ENCODE data around the gene DTX3L. TPM values are rescaled to one million over a fixed set of nuclear protein-coding genes. Genes with fewer than 3 reads are reported as not detected.

The DTX3L gene
- total and polyA plus RNA-seq, 10 of the 15 experiments (the other 5 are each of a cell fraction or from before 2014, with no cell fraction given), result 9.9 to 41.4 (median 21.7) TPM

- no peak for TF ChIP-seq ZNF274 (IDR thresholded peaks at IDR 0.05; ENCODE audit: insufficient read depth, insufficient read length)
- no peak for TF ChIP-seq SP1 (IDR thresholded peaks at IDR 0.05; ENCODE audit: low read depth, low read length)
- TF ChIP-seq KLF5 (IDR thresholded peaks at IDR 0.05; ENCODE audit: partially characterized antibody), result no peak
- TF ChIP-seq YBX1 (IDR thresholded peaks at IDR 0.05), result no peak
- no peak for TF ChIP-seq CHD1 (IDR thresholded peaks at IDR 0.05; ENCODE audit: low read depth, low read length)
- TF ChIP-seq KDM1A (IDR thresholded peaks at IDR 0.05; ENCODE audit: borderline replicate concordance), result no peak
- TF ChIP-seq IKZF1 (conservative IDR thresholded peaks at IDR 0.05), result peak; percentile 97
- 0 out of 2 replicates have a peak, but pooled peaks have one; percentile 46 for TF ChIP-seq NBN (IDR thresholded peaks at IDR 0.05)
- 0 out of 2 replicates have a peak, but pooled peaks have one; percentile 52 for TF ChIP-seq IRF4 (IDR thresholded peaks at IDR 0.05; ENCODE audit: low read depth, low read length)
- TF ChIP-seq NFYB (IDR thresholded peaks at IDR 0.05; ENCODE audit: insufficient read depth, low read depth, low read length), result no peak
- TF ChIP-seq GATAD2B (conservative IDR thresholded peaks at IDR 0.05; ENCODE audit: low read depth), result peak; percentile 99
- TF ChIP-seq, protein P1, sequence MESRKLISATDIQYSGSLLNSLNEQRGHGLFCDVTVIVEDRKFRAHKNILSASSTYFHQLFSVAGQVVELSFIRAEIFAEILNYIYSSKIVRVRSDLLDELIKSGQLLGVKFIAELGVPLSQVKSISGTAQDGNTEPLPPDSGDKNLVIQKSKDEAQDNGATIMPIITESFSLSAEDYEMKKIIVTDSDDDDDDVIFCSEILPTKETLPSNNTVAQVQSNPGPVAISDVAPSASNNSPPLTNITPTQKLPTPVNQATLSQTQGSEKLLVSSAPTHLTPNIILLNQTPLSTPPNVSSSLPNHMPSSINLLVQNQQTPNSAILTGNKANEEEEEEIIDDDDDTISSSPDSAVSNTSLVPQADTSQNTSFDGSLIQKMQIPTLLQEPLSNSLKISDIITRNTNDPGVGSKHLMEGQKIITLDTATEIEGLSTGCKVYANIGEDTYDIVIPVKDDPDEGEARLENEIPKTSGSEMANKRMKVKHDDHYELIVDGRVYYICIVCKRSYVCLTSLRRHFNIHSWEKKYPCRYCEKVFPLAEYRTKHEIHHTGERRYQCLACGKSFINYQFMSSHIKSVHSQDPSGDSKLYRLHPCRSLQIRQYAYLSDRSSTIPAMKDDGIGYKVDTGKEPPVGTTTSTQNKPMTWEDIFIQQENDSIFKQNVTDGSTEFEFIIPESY (IDR thresholded peaks at IDR 0.05), result no peak
- no peak for TF ChIP-seq EP300 (IDR thresholded peaks at IDR 0.05; ENCODE audit: borderline replicate concordance in 1 of 2, control insufficient read depth in 1 of 2, low read depth in 2 of 2, low read length in 2 of 2)
- TF ChIP-seq, protein P2, sequence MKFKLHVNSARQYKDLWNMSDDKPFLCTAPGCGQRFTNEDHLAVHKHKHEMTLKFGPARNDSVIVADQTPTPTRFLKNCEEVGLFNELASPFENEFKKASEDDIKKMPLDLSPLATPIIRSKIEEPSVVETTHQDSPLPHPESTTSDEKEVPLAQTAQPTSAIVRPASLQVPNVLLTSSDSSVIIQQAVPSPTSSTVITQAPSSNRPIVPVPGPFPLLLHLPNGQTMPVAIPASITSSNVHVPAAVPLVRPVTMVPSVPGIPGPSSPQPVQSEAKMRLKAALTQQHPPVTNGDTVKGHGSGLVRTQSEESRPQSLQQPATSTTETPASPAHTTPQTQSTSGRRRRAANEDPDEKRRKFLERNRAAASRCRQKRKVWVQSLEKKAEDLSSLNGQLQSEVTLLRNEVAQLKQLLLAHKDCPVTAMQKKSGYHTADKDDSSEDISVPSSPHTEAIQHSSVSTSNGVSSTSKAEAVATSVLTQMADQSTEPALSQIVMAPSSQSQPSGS (IDR thresholded peaks at IDR 0.05; ENCODE audit: low read length), result no peak
- TF ChIP-seq, protein P3, sequence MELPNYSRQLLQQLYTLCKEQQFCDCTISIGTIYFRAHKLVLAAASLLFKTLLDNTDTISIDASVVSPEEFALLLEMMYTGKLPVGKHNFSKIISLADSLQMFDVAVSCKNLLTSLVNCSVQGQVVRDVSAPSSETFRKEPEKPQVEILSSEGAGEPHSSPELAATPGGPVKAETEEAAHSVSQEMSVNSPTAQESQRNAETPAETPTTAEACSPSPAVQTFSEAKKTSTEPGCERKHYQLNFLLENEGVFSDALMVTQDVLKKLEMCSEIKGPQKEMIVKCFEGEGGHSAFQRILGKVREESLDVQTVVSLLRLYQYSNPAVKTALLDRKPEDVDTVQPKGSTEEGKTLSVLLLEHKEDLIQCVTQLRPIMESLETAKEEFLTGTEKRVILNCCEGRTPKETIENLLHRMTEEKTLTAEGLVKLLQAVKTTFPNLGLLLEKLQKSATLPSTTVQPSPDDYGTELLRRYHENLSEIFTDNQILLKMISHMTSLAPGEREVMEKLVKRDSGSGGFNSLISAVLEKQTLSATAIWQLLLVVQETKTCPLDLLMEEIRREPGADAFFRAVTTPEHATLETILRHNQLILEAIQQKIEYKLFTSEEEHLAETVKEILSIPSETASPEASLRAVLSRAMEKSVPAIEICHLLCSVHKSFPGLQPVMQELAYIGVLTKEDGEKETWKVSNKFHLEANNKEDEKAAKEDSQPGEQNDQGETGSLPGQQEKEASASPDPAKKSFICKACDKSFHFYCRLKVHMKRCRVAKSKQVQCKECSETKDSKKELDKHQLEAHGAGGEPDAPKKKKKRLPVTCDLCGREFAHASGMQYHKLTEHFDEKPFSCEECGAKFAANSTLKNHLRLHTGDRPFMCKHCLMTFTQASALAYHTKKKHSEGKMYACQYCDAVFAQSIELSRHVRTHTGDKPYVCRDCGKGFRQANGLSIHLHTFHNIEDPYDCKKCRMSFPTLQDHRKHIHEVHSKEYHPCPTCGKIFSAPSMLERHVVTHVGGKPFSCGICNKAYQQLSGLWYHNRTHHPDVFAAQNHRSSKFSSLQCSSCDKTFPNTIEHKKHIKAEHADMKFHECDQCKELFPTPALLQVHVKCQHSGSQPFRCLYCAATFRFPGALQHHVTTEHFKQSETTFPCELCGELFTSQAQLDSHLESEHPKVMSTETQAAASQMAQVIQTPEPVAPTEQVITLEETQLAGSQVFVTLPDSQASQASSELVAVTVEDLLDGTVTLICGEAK (IDR thresholded peaks at IDR 0.05; ENCODE audit: borderline replicate concordance), result peak; percentile 7; the same call in 1 of the 2 replicates
- TF ChIP-seq PAX8 (IDR thresholded peaks at IDR 0.05), result no peak
- TF ChIP-seq RFX5 (IDR thresholded peaks at IDR 0.05; ENCODE audit: low read depth, low read length), result no peak
- no peak for TF ChIP-seq PML (IDR thresholded peaks at IDR 0.05; ENCODE audit: low read length)
- TF ChIP-seq, protein P4, sequence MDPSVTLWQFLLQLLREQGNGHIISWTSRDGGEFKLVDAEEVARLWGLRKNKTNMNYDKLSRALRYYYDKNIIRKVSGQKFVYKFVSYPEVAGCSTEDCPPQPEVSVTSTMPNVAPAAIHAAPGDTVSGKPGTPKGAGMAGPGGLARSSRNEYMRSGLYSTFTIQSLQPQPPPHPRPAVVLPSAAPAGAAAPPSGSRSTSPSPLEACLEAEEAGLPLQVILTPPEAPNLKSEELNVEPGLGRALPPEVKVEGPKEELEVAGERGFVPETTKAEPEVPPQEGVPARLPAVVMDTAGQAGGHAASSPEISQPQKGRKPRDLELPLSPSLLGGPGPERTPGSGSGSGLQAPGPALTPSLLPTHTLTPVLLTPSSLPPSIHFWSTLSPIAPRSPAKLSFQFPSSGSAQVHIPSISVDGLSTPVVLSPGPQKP (IDR thresholded peaks at IDR 0.05; ENCODE audit: low read depth, low read length), result 0 out of 2 replicates have a peak, but pooled peaks have one; percentile 48
- no peak for TF ChIP-seq SREBF2 (IDR thresholded peaks at IDR 0.05; ENCODE audit: low read length)
- no peak for TF ChIP-seq SUPT20H (IDR thresholded peaks at IDR 0.05; ENCODE audit: borderline replicate concordance, control insufficient read depth, low read depth, low read length)
- TF ChIP-seq TAF1 (IDR thresholded peaks at IDR 0.05; ENCODE audit: borderline replicate concordance, low read depth, low read length), result peak; percentile 29; the same call in 1 of the 2 replicates
- no peak for TF ChIP-seq TCF7 (IDR thresholded peaks at IDR 0.05; ENCODE audit: borderline replicate concordance)
Observed at GRCh38 chr3:122564155-122564912, at the start of gene DTX3L, which contains the start of gene PARP9 (continued).
